Fibroblast of pulmonary artery (primary cell): Measurements from ENCODE around the gene TCAF1.

Experiments used
- DNase-seq: peaks from one replicate; pipeline ENCODE4 v3.0.0-alpha.2; 2010; ENCODE audit warnings: low read depth
- H3K4me3 ChIP-seq: replicated peaks from 2 replicates; pipeline ENCODE4 v1.5.1; 2011; ENCODE audit warnings: low read depth, mild to moderate bottlenecking, control low read depth, low read length, moderate library complexity
- CTCF ChIP-seq: IDR thresholded peaks from 2 replicates; pipeline ENCODE4 v1.5.1; 2011; ENCODE audit warnings: mild to moderate bottlenecking, control low read depth, low read length, inconsistent platforms; ENCODE audit errors: missing control alignments

Gene TCAF1

GRCh38 chr7:143892527-143893300 is 9.3 kb downstream of the TCAF1 start:
- TF ChIP-seq CTCF = peak; percentile 35
- peak; percentile 43 for DNase-seq
- H3K4me3 ChIP-seq = no peak overlapping the region

GRCh38 chr7:143891457-143891856 is 10.5 kb downstream of the TCAF1 start:
- DNase-seq = no peak
- no peak for TF ChIP-seq CTCF
- no peak overlapping the region for H3K4me3 ChIP-seq

- no peak for DNase-seq
- TF ChIP-seq CTCF = no peak
- H3K4me3 ChIP-seq = no peak overlapping the region
These were observed 11.4 kb downstream of the TCAF1 start for GRCh38 chr7:143890558-143890957.

- TF ChIP-seq CTCF = no peak
- no peak for DNase-seq
- H3K4me3 ChIP-seq = no peak overlapping the region
These were observed 12.9 kb downstream of the TCAF1 start for GRCh38 chr7:143889068-143889467.

- no peak overlapping the region for H3K4me3 ChIP-seq
- no peak for DNase-seq
- TF ChIP-seq CTCF = no peak
These were observed 15.0 kb downstream of the TCAF1 start for GRCh38 chr7:143886826-143887477.

GRCh38 chr7:143885951-143886350 is 16.0 kb downstream of the TCAF1 start:
- TF ChIP-seq CTCF = no peak
- DNase-seq = no peak
- H3K4me3 ChIP-seq = no peak overlapping the region
